ENCODE results near the gene HEXD. TPM values are rescaled to one million over a fixed set of nuclear protein-coding genes. Genes with fewer than 3 reads are reported as not detected.
A peak's percentile ranks its signal among the peaks of the same experiment; 100 is the strongest.

HEXD gene
- total and polyA plus RNA-seq, 2 donors (not counting 3 experiments of a cell fraction or from before 2014, with no cell fraction given), result 12.9 to 18.6 TPM

- POLR2A ChIA-PET, result no interaction called here
These were observed 25.8 kb upstream of the HEXD start for GRCh38 chr17:82392209-82392920.

GRCh38 chr17:82392941-82393340, 25.2 kb upstream of the HEXD start:
- Histone ChIP-seq H3K27ac (ENCODE audit: insufficient read depth, low read depth, low read length) (no peak overlapping the region), H3K79me2 (ENCODE audit: control insufficient read depth, insufficient read depth, low read length) (no peaks in the 10 kb centered on the region), H3K27me3 (ENCODE audit: control insufficient read depth in 2 of 2, insufficient read depth in 2 of 2, low read length in 2 of 2) (no peaks in the 10 kb centered on the region), H3K4me3 (replicated peaks in 1 of 3; ENCODE audit: insufficient read depth in 1 of 3, low read depth in 1 of 3, low read length in 3 of 3) (no peak overlapping the region), H2AFZ (ENCODE audit: low read depth, low read length) (no peak overlapping the region), H3K9me3 (replicated peaks; ENCODE audit: control insufficient read depth, insufficient read depth, low read length) (no peaks in the 10 kb centered on the region), H3K9ac (replicated peaks; ENCODE audit: extremely low read depth, insufficient read depth, low read length) (no peak overlapping the region), H3K9me1 (replicated peaks; ENCODE audit: control insufficient read depth, extremely low read depth, insufficient read depth, low read length) (no peaks in the 10 kb centered on the region), H3K36me3 (ENCODE audit: control insufficient read depth in 2 of 2, extremely low read depth in 1 of 2, insufficient read depth in 2 of 2, low read length in 2 of 2) (no peaks in the 10 kb centered on the region), H4K20me1 (replicated peaks; ENCODE audit: control insufficient read depth, extremely low read depth, insufficient read depth, low read length) (no peaks in the 10 kb centered on the region), H3K4me1 (ENCODE audit: control insufficient read depth, extremely low read depth, insufficient read depth, low read length) (no peaks in the 10 kb centered on the region), H3K4me2 (ENCODE audit: insufficient read depth, low read length) (no peak overlapping the region)
- ChIA-PET CTCF (no interaction called here), POLR2A (no interaction called here)
- intact Hi-C loops (cut with micrococcal nuclease) (no loop called here), dilution Hi-C loops (cut with MboI; ENCODE audit: extremely low pct_ligation_motif_present, low sequenced_read_pairs) (no loop called here)
- TF ChIP-seq GATA2 (IDR thresholded peaks at IDR 0.05; ENCODE audit: insufficient read depth, insufficient read length, low read depth, low read length) (no peak), EZH2 (IDR thresholded peaks at IDR 0.05; ENCODE audit: borderline replicate concordance, low read depth, low read length, severe bottlenecking) (no peak), MAX (IDR thresholded peaks at IDR 0.05; ENCODE audit: insufficient read depth, insufficient read length) (no peak), FOS (IDR thresholded peaks at IDR 0.05; ENCODE audit: borderline replicate concordance, insufficient read depth, low read length) (no peak), JUN (IDR thresholded peaks at IDR 0.05; ENCODE audit: borderline replicate concordance, insufficient read depth, insufficient read length, low read depth) (no peak), POLR2AphosphoS5 (IDR thresholded peaks at IDR 0.05; ENCODE audit: insufficient read depth, low read depth, low read length) (no peak), POLR2A (IDR thresholded peaks at IDR 0.05; ENCODE audit: low read depth, low read length) (no peak), CTCF (IDR thresholded peaks at IDR 0.05; ENCODE audit: extremely low read depth in 1 of 2, insufficient read depth in 1 of 2, low read depth in 1 of 2, low read length in 2 of 2) (no peak), MYC (IDR thresholded peaks at IDR 0.05; ENCODE audit: low read depth, low read length) (no peak)
- no peak for DNase-seq (ENCODE audit: low read depth, low spot score)
- no peak for FAIRE-seq
- no TSS peak for BruUV-seq (replicated peaks)

More at GRCh38 chr17:82392209-82392920, 25.8 kb upstream of the HEXD start:
- Histone ChIP-seq H2AFZ (ENCODE audit: low read depth, low read length) (no peak overlapping the region), H3K36me3 (ENCODE audit: control insufficient read depth in 2 of 2, extremely low read depth in 1 of 2, insufficient read depth in 2 of 2, low read length in 2 of 2) (no peaks in the 10 kb centered on the region), H3K4me2 (ENCODE audit: insufficient read depth, low read length) (no peak overlapping the region), H3K9me1 (replicated peaks; ENCODE audit: control insufficient read depth, extremely low read depth, insufficient read depth, low read length) (no peaks in the 10 kb centered on the region), H3K9ac (replicated peaks; ENCODE audit: extremely low read depth, insufficient read depth, low read length) (no peak overlapping the region), H3K4me1 (ENCODE audit: control insufficient read depth, extremely low read depth, insufficient read depth, low read length) (no peaks in the 10 kb centered on the region), H3K4me3 (replicated peaks in 1 of 3; ENCODE audit: insufficient read depth in 1 of 3, low read depth in 1 of 3, low read length in 3 of 3) (no peak overlapping the region), H4K20me1 (replicated peaks; ENCODE audit: control insufficient read depth, extremely low read depth, insufficient read depth, low read length) (no peaks in the 10 kb centered on the region), H3K27ac (ENCODE audit: insufficient read depth, low read depth, low read length) (no peak overlapping the region), H3K27me3 (ENCODE audit: control insufficient read depth in 2 of 2, insufficient read depth in 2 of 2, low read length in 2 of 2) (no peaks in the 10 kb centered on the region), H3K9me3 (replicated peaks; ENCODE audit: control insufficient read depth, insufficient read depth, low read length) (no peaks in the 10 kb centered on the region), H3K79me2 (ENCODE audit: control insufficient read depth, insufficient read depth, low read length) (no peaks in the 10 kb centered on the region)
- TF ChIP-seq GATA2 (IDR thresholded peaks at IDR 0.05; ENCODE audit: insufficient read depth, insufficient read length, low read depth, low read length) (no peak), MAX (IDR thresholded peaks at IDR 0.05; ENCODE audit: insufficient read depth, insufficient read length) (no peak), POLR2AphosphoS5 (IDR thresholded peaks at IDR 0.05; ENCODE audit: insufficient read depth, low read depth, low read length) (no peak)
- CTCF ChIA-PET, result no interaction called here
- DNase-seq (ENCODE audit: low read depth, low spot score), result no peak
- BruUV-seq (replicated peaks), result TSS peak; percentile 14
- dilution Hi-C loops (cut with MboI; ENCODE audit: extremely low pct_ligation_motif_present, low sequenced_read_pairs) (no loop called here), intact Hi-C loops (cut with micrococcal nuclease) (no loop called here)
- no peak for FAIRE-seq

All from endothelial cell of umbilical vein (primary cell).